Ammon's horn (tissue), 1 donor: Measurements from ENCODE around the gene ZNF629.
A peak's percentile ranks its signal among the peaks of the same experiment; 100 is the strongest.

Source experiments
- DNase-seq: peaks from one replicate; pipeline ENCODE4 v3.0.0-alpha.2; 2016; ENCODE audit warnings: low spot score

The ZNF629 gene

DNA sequence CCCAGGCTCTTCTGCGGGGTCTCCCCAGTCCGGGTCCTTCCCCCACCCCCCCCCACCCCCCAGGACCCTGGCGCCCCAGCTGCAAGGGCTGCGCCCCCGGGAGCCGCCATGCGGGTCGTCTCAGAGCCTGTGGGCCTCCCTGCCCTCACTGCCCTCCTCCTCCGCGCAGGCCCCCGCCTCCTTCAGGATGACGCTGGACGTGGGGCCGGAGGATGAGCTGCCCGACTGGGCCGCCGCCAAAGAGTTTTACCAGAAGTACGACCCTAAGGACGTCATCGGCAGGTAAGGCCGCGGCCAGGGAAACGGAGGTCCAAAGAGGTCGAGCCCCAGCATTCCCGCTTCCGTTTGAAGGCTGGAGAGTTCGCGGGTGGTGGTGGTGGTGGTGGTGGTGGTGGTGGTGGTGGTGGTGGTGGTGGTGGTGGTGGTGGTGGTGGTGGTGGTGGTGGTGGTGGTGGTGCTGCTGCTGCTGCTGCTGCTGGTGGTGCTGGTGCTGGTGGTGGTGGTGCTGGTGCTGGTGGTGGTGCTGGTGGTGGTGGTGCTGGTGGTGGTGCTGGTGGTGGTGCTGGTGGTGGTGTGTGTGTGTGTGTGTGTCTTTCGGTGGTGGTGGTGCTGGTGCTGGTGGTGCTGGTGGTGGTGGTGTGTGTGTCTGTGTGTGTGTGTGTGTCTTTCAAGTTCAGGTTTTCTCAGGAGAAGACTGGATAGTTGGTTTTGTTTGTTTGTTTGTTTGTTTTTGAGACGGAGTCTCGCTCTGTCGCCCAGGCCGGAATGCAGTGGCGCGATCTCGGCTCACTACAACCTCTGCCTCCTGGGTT is 38.2 kb downstream of the ZNF629 start:
- no peak for DNase-seq

DNA sequence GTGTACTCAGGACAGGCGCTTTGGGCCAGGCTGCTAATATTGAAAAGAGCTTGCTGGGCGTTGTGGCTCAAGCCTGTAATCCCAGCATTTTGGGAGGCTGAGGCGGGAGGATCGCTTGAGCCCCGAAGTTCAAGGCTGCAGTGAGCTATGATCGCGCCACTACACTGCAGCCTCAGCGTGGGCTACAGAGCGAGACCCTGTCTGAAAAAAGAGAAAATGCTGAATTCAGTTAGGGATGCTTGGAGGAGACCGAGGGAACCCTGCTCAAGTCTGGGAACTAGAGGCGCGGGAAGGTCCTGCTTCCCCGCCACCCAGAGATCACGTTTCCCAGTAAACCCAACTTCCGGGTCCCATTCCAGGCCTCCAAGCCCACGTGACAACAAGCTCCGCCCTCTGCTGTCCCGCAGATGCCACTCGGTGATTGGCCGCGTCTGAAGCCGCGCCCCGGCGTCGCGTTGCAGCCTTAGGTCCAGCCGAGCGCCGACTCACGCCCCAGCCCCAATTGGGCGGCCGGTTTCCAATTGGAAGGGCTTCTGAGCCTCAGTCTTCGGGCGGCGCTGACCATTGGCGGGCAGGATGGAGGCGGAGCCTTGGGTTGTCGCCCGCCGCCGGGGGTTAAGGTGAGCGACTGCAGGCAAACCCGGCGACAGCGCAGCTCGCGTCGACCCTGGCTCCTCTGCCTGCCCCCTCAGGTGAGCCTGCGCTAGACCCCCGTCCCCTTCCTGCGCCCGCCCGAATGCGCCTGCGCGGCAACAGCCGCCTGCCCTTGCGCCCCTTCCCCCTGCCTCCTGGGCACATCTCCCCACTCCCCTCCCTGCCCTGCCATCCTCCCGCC is 39.0 kb downstream of the ZNF629 start, which contains the start of gene PHKG2:
Gene PHKG2 (plus strand): TSS at position 627 of the 835 bp plus-strand sequence. CDS start 396 bp downstream, outside the sequence.
- DNase-seq = peak; percentile 100

GRCh38 chr16:30747331-30747730 is 39.7 kb downstream of the ZNF629 start:
- DNase-seq = no peak

- DNase-seq = no peak
These were observed 40.3 kb downstream of the ZNF629 start for GRCh38 chr16:30746638-30747175.

GRCh38 chr16:30745082-30745481 is 41.9 kb downstream of the ZNF629 start:
- no peak for DNase-seq

GRCh38 chr16:30744183-30744582 is 42.8 kb downstream of the ZNF629 start:
- DNase-seq = no peak

DNA sequence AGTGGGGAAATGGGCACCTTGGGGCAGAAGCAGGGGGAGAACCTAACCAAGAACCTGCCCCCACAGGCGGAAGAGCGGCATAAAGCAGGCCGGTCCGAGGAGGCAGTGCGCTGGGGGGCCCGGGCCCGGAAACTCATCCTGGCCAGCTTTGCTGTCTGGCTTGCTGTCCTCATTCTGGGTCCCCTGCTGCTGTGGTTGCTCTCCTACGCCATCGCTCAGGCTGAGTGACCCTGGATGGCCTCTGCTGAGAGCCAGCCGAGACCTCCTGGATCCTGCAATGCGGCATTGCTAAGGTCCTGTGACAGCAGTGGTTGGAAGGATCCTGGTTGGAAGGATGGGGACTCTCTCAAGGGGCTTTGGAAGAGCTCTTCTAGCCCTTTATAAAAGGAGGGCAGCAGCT is 43.3 kb downstream of the ZNF629 start:
- no peak for DNase-seq

- DNase-seq = peak; percentile 43
These were observed 45.5 kb downstream of the ZNF629 start for GRCh38 chr16:30741461-30741914.

DNA sequence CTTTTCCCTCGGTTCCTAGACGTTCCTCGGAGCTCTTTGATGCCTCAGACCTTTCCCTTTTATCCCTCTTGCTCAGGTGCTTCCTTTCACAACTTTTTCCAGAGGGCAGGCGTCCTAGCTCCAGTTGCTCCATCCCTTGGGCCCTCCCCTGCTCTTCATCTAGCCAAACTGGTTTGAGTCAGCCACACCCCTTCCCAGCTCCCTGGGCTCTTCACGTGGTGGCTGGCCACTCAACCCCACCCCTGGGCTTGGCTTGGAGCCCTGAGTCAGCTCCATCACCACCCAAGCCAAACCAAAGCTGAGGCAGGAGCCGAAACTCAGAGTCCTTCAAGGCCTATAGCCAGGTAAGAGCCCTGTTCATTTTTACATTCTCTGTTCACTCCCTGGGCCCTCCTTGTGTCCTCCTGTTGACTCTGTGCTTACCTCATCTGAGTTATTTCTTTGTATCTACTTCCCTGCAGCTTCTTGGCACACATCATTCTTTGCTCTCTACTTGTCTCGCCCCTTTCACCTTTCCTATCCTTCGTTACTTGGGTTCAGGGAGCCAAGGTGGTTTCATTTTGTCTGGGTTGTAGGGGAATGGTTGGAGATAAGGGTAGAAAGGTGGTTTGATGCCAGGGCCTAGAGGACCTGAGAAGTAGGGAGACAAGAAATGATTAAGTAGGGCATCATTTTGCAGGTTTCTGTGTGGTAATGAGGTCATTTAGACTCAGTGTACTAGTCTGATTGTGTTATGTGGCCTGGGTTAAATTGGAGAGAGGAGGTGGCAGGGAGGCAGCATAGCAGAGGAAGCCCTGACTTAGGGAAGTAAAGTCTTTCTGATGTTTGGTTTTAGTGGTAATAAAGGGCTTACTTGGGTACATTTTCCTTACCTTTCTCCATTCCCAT is 46.4 kb downstream of the ZNF629 start:
- DNase-seq = no peak

GRCh38 chr16:30738984-30739951 is 47.7 kb downstream of the ZNF629 start:
- no peak for DNase-seq

- no peak for DNase-seq
These were observed 49.0 kb downstream of the ZNF629 start for GRCh38 chr16:30737794-30738648.

DNA sequence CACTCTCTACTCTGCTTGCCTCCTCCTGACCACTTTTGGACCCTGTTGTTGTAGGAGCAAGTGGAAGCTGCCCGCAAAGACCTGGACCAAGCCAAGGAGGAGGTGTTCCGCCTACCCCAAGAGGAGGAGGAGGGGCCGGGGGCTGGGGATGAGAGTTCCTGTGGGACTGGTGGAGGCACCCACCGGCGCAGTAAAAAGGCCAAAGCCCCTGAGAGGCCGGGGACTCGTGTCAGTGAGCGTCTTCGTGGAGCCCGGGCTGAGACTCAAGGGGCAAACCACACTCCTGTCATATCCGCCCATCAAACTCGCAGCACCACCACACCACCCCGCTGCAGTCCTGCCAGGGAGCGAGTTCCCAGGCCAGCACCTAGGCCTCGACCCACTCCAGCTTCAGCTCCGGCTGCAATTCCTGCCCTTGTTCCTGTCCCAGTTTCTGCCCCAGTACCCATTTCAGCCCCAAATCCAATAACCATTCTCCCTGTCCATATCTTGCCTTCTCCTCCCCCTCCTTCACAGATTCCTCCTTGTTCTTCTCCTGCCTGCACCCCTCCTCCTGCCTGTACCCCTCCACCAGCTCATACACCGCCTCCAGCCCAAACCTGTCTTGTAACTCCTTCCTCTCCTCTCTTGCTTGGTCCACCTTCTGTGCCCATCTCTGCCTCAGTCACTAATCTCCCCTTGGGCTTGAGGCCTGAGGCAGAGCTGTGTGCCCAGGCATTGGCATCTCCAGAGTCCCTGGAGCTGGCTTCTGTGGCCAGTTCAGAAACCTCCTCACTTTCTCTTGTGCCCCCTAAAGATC is 49.8 kb downstream of the ZNF629 start:
- DNase-seq = no peak

- no peak for DNase-seq
These were observed 55.6 kb downstream of the ZNF629 start for GRCh38 chr16:30731411-30731810.

DNA sequence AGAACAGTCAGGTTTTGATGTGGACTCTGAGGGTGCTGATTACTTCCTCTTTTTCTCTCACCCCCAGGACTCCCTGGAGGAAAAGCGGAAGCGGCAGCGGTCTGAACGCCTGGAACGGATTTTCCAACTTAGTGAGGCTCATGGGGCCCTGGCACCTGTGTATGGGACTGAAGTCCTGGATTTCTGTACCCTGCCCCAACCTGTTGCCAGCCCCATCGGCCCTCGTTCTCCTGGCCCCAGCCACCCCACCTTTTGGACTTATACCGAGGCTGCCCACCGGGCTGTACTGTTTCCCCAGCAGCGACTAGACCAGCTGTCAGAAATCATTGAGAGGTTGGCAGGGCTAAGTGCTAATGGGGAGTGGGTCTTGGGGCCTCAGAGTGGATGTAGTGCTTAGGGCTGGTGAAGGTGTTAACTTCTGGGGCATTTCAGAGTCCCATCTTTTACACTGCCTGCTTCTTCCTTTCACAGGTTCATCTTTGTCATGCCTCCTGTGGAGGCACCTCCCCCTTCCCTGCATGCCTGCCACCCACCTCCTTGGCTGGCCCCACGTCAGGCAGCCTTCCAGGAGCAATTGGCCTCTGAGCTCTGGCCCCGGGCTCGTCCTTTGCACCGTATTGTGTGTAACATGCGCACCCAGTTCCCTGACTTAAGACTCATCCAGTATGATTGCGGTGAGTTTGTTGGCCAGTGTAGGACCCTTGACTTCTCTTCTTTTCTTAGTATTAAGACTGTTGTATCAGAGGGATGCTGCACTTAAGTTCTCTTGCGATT is 57.9 kb downstream of the ZNF629 start:
- DNase-seq = peak; percentile 27
